HL-60/S4 treated with retinoic acid at 250 ng/mL for 4 days and 3 days (cell line): ENCODE measurements around the gene TBC1D24.
"Not testable (repeated sequence)": the region's sequence is repeated elsewhere in the genome, so short reads cannot be mapped to it uniquely, and the experiment has no call there.

Experiments
- in situ Hi-C: fragments of 300-500 bp; cut with MboI; formaldehyde crosslinking; loops from 2 replicates; pipeline ENCODE4 v1.7.0; 2022; ENCODE audit warnings: low sequenced_read_pairs

Gene TBC1D24

DNA sequence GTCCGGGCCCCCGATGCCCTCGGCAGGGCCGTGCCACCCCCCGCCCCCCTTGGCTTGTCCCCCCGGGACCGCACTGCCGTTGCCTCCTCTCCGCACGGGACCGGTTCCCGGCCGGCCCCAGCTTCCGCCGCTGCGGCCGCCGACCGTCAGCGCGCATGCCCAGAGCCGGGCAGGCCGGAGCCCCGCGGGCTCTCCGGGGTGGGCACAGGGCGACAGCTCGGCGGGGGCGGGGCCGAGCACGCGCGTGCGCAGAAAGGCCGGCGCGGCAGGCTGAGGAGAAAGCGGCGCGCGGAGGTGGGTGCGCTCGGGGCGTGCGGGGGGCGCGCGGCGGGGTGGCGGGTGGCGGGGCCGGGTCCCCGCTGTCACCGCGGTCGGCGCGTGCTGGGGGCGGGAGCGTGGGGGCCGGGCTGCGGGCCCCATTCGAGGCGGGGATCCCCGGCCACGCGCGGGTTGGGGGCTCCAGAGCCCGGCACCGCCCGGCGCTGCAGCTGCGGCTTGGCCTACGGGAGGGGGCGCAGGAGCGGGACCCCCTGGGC, at the start of gene TBC1D24:
TSS of gene TBC1D24 (plus strand) at position 251 of the 536 bp plus-strand sequence. CDS start 21,022 bp downstream, outside the sequence.
- in situ Hi-C loops, result loop anchor here (25.0 kb wide), 1 partner anchor 463 kb away; the partner anchor contains the start of genes NPW and ZNF598

DNA sequence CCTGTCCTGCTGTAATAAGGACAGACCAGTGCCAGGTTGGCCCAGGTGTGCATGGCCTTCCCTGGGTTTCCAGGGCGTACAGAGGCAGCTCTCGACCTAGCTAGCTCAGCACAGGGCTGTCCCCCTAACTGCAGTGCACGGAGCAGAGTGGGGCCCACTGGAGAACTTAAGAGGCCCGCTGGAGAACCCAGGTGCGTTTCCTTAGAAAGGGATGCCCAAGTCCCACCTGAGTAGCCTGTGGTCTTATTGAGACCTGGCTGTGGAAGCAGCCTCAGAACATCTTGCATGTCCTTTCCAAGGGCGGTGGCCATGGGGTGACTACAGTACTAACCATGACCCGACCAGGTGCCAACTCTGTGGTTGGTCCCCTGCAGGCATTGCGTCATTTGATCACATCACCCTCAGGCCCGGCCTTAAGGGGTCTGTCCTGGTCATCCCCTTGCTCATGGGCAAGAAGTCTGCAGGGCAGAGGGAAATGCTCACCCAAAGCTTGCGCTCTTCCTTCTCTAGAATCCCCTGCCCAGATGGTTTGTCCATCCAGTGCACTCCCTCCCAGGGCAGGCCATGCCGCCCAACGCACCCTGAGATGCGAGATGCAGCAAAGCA, 49.0 kb upstream of the TBC1D24 start:
- in situ Hi-C loops, result loop anchor here (10.0 kb wide), 1 partner anchor 59 kb away; no protein-coding TSS in a partner anchor

DNA sequence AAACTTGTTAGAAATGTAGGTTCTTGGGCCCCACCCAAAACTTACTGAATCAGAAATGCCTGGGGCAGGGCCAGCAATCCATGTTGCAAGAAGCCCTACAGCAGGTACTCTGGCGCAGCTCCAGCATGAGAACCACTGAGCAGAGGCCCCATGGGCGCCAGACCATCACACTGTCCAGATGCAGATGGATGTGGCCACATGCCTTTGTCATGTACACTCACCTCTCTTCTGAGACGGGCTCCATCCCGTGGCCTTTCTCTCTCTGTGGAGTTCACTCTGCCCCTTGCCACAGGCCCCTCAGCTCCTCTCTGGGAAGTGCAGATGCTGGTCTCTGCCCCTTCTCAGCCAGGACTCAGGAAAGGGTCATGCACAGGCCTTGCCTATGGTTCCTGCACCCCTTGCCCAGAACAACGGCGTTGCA, 48.0 kb upstream of the TBC1D24 start:
- in situ Hi-C loops, result loop anchor here (10.0 kb wide), 1 partner anchor 58 kb away; no protein-coding TSS in a partner anchor

DNA sequence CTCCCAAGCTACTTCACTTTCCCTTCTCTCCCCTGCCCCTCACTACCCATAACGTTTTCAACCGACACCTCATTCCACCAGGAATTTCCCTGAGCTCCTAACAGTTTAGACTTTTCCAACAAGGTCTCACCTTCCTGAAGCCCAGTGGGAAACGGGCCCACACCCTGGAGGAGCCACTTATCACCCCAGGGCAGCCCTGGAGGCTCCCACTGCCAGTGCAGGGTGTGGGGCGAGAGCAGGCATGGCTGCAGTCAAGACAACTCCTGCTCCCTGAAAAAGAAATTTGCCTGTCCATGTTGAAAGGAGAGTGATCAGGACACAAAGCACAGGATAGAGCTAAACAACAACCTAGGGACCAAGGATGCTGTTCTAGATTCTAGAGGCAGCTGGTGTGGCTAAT, 47.4 kb upstream of the TBC1D24 start:
- in situ Hi-C loops, result loop anchor here (10.0 kb wide), 1 partner anchor 57 kb away; no protein-coding TSS in a partner anchor

DNA sequence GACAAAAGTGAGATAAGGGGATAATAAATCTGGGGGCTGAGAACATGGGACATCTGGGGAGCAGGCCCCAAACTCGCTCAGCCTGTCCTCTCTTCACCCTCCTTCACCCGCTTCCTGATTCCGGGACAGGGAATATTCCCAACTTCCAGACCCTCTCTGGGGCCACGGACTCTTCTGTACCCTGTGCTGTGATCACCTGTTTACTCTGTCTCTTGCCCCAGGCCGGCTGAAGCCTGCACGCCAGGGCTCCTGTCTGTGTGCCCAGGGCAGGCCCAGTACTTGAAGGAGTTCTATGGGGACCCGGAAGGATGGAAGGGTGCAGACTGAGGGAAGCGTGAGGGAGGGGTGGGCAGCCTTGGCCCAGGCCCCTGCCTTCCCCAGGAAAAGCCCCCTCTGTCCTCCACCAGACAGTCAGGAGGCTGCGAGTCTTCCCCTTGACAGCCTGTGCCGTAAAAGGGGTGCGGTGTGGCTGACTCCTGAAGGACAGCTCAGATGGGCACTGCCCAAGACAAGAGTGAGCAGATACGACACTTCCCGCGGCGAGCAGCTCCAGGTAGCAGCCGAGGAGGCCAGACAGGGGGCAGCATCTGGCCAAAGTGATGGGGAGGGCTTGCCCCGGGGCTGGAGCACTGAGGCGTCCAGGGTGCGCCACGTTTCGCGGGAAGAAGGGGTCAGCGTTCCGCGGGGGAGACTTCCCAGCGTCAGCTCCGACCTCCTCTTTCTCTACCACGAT, 46.7 kb upstream of the TBC1D24 start:
- in situ Hi-C loops, result loop anchor here (10.0 kb wide), 1 partner anchor 57 kb away; no protein-coding TSS in a partner anchor

DNA sequence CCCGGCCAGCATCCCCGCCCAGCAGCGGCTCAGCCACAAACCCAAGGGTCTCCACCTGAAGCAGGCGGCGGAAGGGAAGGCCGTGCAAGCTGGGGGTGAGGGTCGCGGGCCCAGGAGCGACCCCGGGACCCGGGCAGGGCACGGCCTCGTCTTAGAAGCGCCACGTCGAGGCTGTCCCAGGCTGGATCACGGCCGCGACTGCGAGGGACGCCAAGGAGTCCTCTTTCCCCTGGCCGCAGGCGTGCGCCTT, 46.2 kb upstream of the TBC1D24 start:
- in situ Hi-C loops, result loop anchor here (10.0 kb wide), 1 partner anchor 56 kb away; no protein-coding TSS in a partner anchor

DNA sequence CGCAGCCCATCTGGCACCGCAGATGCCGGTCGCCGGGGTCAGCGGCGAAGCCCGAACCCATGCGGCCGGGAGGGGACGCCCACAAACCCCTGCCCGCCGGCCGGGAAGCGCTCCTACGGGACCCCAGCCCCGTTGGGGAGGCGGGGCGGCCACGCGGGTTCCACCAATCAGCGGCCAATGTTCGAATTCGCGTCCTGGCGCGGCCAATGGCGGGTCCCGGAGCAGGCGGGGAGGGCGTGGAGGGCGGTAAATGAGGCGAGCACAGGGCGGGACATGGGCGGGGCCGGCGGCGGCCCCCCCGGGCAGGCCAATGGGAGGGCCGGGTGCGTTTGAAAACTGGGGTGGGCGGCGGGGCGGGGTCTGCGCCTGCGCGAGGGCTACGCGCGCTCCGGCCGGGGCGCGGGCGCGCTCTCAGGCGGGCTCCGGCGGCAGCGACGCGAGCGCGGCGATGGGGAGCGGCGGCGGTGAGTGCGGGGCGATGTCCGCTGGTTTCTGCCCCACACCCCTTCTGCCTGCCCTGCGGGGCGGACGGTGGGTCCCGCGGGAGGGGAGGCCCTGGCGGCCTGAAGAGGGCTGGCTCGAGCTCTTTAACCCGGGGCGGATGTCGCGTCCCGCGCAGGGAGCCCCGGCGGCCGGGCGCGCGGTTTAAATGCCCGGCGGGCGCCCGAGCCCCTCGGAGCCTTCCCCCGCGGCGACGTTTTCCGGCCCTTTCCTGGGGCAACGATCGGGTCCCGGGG, 45.7 kb upstream of the TBC1D24 start, which contains the start of gene CCNF:
TSS of gene CCNF (plus strand) at position 414 of the 737 bp plus-strand sequence. CDS start at position 449, 35 bp downstream.
- in situ Hi-C loops, result loop anchor here (10.0 kb wide), 1 partner anchor 56 kb away; no protein-coding TSS in a partner anchor

DNA sequence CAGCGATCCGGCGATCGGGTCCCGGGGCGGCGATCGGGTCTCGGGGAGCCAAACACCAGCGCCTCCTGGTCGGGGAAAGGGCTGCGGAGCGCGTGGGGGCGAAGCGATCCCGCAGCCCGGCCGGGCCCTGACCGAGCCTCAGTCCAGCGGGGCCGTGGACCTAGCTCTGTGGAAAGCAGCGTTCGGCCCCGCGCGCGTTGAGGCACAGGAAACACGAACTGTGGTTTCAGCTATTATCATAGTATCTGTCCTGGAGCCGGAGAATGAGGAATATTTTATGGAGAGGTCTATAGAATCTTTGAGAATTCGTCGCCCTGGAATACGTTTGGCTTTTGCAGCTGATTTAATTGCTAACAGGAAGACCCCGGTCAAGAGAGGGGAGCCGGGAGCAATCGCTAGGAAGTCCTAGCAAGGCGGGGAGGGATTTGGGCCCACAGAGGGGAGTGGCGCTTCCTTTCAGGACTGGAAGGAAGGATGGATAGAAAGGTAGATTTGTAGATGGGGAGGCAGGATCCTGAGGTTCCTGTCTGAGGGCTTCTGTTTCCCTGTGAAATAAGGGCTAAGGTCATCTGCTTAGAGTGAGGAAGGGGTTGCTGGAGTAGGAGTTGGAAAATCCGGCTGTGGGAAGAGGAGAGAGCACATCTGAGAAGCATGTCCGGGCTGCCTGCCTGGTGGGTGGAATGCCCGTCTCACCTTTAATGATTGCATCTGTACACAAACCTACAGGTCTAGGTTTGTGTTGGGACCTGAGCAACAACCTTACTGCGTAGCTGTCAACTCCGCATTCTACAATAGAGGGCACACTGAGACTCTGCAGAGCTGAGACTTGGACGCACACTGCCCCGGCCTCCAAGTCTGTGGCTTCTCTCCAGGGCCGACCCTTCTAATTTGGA, 44.9 kb upstream of the TBC1D24 start:
- in situ Hi-C loops, result loop anchor here (10.0 kb wide), 1 partner anchor 55 kb away; no protein-coding TSS in a partner anchor

DNA sequence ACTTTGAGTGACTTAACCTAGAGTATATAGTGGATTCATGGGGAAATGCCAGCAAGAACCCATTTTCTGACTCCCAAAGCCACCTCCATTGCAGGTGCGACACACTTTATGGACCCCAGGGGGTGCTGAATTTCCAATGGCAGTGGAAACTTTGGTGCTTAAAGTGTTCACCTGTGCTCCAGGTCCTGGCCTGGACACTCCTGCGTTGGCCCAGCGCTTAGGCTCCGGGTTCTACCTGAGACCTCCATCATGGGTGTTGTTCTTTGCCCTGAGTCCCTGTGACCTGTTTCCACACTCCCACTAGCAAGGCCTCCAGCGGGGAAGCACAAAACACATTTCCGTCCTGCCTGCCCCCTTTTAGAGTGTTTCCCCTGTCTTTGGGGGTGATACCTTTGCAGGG, 42.6 kb upstream of the TBC1D24 start:
- in situ Hi-C loops, result no loop called here

DNA sequence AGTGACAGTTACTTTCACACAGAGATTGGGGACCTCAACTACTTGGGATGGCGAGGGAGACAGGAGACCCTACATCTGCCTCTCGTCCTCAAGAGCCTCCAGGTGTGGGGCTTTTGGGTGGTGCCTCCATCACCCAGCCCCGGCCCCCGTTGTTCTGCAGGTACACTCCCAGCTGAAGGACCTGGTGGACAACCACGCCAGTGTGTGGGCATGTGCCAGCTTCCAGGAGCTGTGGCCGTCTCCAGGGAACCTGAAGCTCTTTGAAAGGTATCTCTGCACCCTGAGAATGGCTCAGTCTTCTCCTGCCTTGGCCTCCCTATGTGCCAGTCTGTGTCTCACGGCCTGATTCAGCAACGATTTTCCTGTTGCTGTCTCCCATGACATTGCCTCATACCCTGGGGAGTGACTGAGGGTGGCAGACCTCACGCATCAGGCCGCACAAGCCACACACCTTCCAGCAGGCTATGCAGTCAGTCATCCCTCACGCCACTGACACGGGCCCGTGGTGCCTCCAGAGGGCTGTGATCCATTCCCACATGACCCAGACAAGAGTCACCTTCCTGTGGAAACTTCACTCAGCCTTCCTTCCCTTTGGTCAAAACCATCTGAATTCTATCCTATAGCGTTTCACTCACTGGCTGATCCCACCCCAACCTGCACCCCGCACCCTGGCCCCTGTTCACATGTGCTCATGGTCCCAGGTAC, 42.0 kb upstream of the TBC1D24 start:
- in situ Hi-C loops, result no loop called here

DNA sequence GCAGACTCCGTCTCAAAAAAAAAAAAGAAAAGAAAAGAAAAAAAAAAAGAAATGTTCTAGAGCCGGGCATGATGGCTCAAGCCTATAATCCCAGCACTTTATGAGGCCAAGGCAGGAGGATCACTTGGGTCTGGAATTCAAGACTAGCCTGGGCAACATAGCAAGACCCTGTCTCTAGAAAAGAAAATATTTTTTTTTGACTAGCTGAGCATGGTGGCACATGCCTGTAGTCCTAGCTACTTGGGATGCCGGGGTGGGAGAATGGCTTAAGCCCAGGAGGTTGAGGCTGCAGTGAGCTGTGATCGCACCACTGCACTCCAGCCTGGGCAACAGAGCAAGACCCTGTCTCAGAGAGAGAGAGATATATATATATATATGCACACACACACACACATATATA, 39.7 kb upstream of the TBC1D24 start:
- in situ Hi-C loops, result not testable (repeated sequence)

DNA sequence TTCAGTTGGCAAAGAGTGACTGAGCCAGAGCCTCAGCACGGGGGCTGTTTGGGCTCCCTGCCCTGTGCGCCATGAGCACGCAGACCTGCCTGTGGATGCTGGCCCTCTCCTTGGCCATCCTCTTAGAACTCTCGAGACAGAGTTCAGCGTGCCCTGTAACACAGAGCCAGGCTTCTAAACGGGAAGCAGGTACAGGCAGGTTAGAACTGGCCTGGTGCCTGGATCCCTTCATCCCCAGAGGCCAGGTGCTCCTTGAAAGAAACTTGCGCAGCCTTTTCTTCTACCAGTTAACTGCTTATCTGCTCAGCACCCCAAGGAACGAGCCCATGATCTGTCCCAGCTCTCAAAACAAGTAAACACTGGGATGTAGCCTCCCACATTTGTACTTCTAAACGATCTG, 38.8 kb upstream of the TBC1D24 start:
- in situ Hi-C loops, result no loop called here

DNA sequence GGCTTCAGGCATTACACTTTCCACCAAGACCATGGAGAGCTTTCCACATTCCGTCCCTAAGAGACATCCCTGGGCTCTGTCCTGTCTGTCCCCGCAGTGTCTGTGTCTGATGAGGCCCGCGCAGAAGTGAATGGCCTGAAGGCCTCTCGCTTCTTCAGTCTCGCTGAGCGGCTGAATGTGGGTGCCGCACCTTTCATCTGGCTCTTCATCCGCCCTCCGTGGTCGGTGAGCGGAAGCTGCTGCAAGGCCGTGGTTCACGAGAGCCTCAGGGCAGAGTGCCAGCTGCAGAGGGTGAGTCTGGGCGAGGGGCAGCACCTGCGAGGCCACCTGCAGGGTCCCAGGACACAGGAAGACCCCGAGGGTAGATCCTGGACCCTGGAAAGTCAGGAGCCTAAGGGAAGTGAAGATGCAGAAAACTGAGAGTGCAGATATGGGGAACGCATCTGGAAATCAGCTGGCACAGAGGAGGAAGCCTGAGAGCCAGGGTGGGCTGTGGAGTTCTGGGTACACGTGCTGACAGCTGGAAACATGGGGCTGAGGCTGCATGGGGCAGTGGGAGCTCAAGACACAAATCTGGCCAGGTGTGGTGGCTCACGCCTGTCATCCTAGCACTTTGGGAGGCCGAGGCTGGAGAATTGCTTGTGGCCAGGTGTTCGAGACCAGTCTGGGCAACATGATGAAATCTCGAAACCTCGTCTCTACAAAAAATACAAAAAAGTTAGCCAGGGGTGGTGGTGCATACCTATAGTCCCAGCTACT, 37.7 kb upstream of the TBC1D24 start:
- in situ Hi-C loops, result no loop called here

DNA sequence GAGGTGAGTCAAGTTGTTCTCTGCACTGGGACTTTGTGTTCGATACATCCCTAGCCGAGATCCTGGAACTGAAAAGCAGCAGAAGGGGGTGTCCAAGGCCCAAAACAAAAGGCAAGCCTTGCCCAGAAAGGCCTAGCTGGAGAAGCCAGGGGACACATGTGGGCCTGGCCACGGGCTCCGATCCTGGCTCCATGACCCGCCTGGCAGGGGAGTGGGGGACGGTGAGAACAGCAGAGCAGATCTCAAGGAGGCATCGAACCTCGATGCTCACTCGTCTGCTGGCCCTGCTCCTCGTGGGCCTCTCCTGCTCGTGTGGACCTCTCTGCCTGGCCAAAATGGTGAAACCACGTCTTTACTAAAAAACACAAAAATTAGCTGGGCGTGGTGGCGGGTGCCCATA, 36.8 kb upstream of the TBC1D24 start:
- in situ Hi-C loops, result no loop called here

DNA sequence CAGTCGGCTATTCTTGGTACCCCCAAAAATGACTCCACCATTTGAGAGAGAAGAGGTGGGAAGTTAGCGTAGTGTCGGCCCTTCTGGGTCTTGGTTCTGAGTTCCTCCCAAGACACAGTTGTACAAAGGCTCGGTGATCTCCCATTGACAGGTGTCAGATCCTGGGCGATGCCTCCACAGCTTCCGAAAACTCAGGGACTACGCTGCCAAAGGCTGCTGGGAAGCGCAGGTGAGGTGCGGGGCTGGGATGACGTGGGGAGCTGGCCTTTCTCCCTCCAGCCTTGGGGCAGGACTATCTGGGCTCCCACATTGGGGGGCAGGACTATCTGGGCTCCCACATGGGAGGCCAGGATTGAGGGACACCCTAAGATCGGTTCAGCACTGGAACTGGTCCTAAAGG, 35.3 kb upstream of the TBC1D24 start:
- in situ Hi-C loops, result no loop called here

DNA sequence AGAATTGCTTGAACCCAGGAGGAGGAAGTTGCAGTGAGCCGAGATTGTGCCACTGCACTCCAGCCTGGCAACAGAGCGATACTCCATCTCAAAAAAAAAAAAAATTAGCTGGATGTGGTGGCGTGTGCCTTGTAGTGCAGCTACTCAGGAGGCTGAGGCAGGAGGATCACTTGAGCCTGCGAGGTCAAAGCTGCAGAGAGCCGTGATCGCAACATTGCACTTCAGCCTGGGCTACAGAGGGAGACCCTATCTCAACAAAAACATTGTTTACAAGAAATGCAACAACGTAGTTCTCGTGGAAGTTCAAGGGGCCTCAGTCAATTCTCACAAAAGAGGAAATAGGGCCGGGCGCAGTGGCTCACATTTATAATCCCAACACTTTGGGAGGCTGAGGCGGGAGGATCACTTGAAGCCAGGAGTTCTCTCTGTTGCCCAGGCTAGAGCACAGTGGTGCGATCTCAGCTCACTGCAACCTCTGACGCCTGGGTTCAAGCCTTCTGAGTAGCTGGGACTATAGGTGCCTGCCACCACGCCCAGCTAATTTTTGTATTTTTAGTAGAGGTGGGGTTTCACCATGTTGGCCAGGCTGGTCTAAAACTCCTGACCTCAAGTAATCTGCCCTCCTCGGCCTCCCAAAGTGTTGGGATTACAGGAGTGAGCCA, 33.7 kb upstream of the TBC1D24 start:
- in situ Hi-C loops, result not testable (repeated sequence)

DNA sequence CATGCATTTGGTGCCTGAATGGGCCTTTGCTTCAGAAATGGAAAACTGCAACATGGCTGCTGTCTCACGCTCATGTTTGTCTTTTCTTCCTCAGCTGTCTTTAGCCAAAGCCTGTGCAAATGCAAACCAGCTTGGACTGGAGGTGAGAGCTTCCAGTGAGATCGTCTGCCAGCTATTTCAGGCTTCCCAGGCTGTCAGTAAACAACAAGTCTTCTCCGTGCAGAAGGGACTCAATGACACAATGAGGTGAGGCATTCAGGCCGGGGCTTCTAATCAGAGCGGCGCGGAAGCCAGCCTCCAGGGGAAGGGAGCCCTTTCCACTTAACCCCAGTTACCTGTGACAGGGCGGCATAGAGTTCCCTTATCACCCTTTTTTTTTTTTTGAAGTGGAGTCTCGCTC, 31.4 kb upstream of the TBC1D24 start:
- in situ Hi-C loops, result no loop called here

DNA sequence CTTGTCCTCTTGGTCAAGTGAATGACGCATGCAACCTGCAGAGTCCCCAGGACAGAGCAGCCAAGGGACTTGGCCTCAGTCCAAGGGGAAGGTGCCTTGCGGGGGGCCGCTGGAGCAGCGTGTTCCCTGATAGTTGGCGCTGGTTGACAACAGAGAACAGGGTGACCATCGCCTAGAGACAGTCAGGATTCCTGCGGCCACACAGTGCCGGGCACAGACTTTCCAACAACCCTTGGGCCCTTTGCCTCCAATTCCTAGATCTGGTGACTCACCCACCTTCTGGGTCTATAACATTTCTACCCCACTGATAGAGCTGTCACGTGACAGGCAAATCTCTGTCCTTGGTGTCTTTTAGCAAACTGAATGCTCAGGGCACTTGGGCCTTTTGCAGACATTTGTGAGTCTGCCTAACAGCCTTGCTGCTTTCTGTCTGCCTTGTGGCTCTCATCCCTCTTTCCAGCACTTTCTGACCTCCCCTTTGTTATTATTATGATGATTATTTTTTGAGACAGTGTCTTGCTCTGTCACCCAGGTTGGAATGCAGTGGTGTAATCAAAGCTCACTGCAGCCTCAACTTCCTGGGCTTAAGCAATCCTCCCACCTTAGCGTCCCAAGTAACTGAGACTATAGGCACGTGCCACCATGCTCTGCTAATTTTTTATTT, 26.9 kb upstream of the TBC1D24 start:
- in situ Hi-C loops, result no loop called here
